HepG2 (cell line): ENCODE measurements around the gene CCR3. TPM values are rescaled to one million over a fixed set of nuclear protein-coding genes. Genes with fewer than 3 reads are reported as not detected.

Experiments
- ATAC-seq: fragments of 200-7000 bp; cut with Tn5 transposase; 3 replicates; pipeline ENCODE4 v1.9.1; 2020; ENCODE audit warnings: mild to moderate bottlenecking, moderate library complexity
- BruUV-seq: library from RNA; stranded (reverse); fragments of 400-500 nt; replicated peaks from 2 replicates; lab custom pipeline; 2021; lab: Mats Ljungman, UMichigan
- CTCF ChIA-PET: fragments of 300-600 bp; formaldehyde crosslinking; extraction: SDS; loops from one replicate; lab custom pipeline; 2021; ENCODE audit warnings: low total read pairs, inconsistent platforms, low intra/inter-chr PET ratio; lab: Yijun Ruan, JAX
- POLR2A ChIA-PET: fragments of 350-600 bp; sonication (Branson Sonifier 250); formaldehyde crosslinking; loops from one replicate; lab custom pipeline; 2020; ENCODE audit warnings: antibody characterized with exemption, inconsistent platforms; lab: Yijun Ruan, JAX
- DNase-seq: peaks from one replicate; pipeline ENCODE4 v3.0.0-alpha.2; 2015; ENCODE audit warnings: low spot score
- FAIRE-seq: peaks from 3 replicates; lab custom pipeline; 2011; peaks lifted over from hg19 to GRCh38; lab: Jason Lieb, UNC
- H2AFZ ChIP-seq: one replicate; pipeline ENCODE4 v1.6.1; 2011; ENCODE audit warnings: low read length, inconsistent platforms
- H3K27ac ChIP-seq: fragments of 300-600 bp; 3 replicates; pipeline ENCODE4 v1.8.0; 2011; ENCODE audit warnings: mixed run types, mild to moderate bottlenecking, mixed read lengths, low read length, inconsistent platforms; ENCODE audit not compliant: insufficient read depth; ENCODE audit errors: extremely low read length
- H3K27me3 ChIP-seq, 2 experiments: fragments of 200-600 bp in 1 of 2; 2 replicates in 1 of 2; 3 replicates in 1 of 2; pipeline versions ENCODE4 v1.6.0 to v1.8.0; 2011; ENCODE audit warnings: low read length in 2 of 2, mild to moderate bottlenecking in 2 of 2, moderate library complexity in 2 of 2, inconsistent platforms in 1 of 2; ENCODE audit not compliant: insufficient read depth in 2 of 2, control insufficient read depth in 1 of 2
- H3K36me3 ChIP-seq, 2 experiments: fragments of 200-600 bp in 1 of 2; replicated peaks in 1 of 2; 2 replicates in 1 of 2; 3 replicates in 1 of 2; pipeline versions ENCODE4 v1.5.1 to v1.8.0; 2011; ENCODE audit warnings: low read length in 2 of 2, inconsistent platforms in 1 of 2; ENCODE audit not compliant: insufficient read depth in 2 of 2, control insufficient read depth in 1 of 2
- H3K4me1 ChIP-seq: 2 replicates; pipeline ENCODE4 v1.5.1; 2012; ENCODE audit warnings: low read length, inconsistent platforms; ENCODE audit not compliant: insufficient read depth
- H3K4me2 ChIP-seq: 2 replicates; pipeline ENCODE4 v1.6.0; 2011; ENCODE audit warnings: low read depth, low read length, inconsistent platforms
- H3K4me3 ChIP-seq, 3 experiments: fragments of 200-600 bp in 1 of 3; sonication (generic), shearing (Covaris generic) in 1 of 3; replicated peaks in 1 of 3; 2 replicates each; pipeline ENCODE4 v1.5.1; 2011 to 2016; ENCODE audit warnings: low read length in 3 of 3, inconsistent platforms in 2 of 3, low read depth in 2 of 3, mild to moderate bottlenecking in 2 of 3, control low read depth in 1 of 3, mixed read lengths in 1 of 3; ENCODE audit not compliant: insufficient read depth in 1 of 3
- H3K79me2 ChIP-seq: one replicate; pipeline ENCODE4 v1.6.1; 2011; ENCODE audit warnings: low read length, inconsistent platforms; ENCODE audit not compliant: insufficient read depth
- H3K9ac ChIP-seq: 2 replicates; pipeline ENCODE4 v1.6.0; 2011; ENCODE audit warnings: mild to moderate bottlenecking, low read depth, low read length, inconsistent platforms; ENCODE audit not compliant: insufficient read depth
- H3K9me3 ChIP-seq: 2 replicates; pipeline ENCODE4 v1.5.1; 2012; ENCODE audit warnings: mild to moderate bottlenecking, low read length
- H4K20me1 ChIP-seq: 2 replicates; pipeline ENCODE4 v1.6.0; 2011; ENCODE audit warnings: inconsistent platforms, mild to moderate bottlenecking, low read length, moderate library complexity; ENCODE audit not compliant: insufficient read depth
- CC2D1A ChIP-seq: sonication (generic); formaldehyde crosslinking; IDR thresholded peaks from 2 replicates; pipeline ENCODE4 v1.8.1; 2023; ENCODE audit warnings: mild to moderate bottlenecking, missing genetic modification reagents
- ERF ChIP-seq: IDR thresholded peaks from 2 replicates; pipeline ENCODE4 v1.6.1; 2018; ENCODE audit warnings: missing biosample characterization, missing genetic modification reagents
- HOXD1 ChIP-seq: sonication (generic); formaldehyde crosslinking; IDR thresholded peaks from 2 replicates; pipeline ENCODE4 v1.5.0; 2020; ENCODE audit warnings: missing genetic modification reagents
- KLF12 ChIP-seq: sonication (generic); formaldehyde crosslinking; IDR thresholded peaks from 2 replicates; pipeline ENCODE4 v1.4.0; 2020; ENCODE audit warnings: missing genetic modification reagents, borderline replicate concordance
- RFX5 ChIP-seq: IDR thresholded peaks from 2 replicates; pipeline ENCODE4 v1.6.1; 2011; ENCODE audit warnings: low read depth, low read length, improper control_type of control experiment
- SMC3 ChIP-seq: IDR thresholded peaks from 2 replicates; pipeline ENCODE4 v1.6.1; 2011; ENCODE audit warnings: low read length, improper control_type of control experiment
- ZFP37 ChIP-seq: sonication (generic); formaldehyde crosslinking; IDR thresholded peaks from 2 replicates; pipeline ENCODE4 v1.4.0; 2020; ENCODE audit warnings: missing genetic modification reagents, borderline replicate concordance
- ZFY ChIP-seq: sonication (generic); formaldehyde crosslinking; IDR thresholded peaks from 2 replicates; pipeline ENCODE4 v1.4.0; 2020; ENCODE audit warnings: missing genetic modification reagents
- ZIK1 ChIP-seq: sonication (generic); formaldehyde crosslinking; IDR thresholded peaks from 2 replicates; pipeline ENCODE4 v1.5.0; 2020; ENCODE audit warnings: mild to moderate bottlenecking, low read depth, missing genetic modification reagents, borderline replicate concordance
- WGBS: methylation state at CpG from one replicate; pipeline ENCODE4 v1.1.6; 2017; ENCODE audit warnings: low lambda C conversion rate; 5-methylcytosine and 5-hydroxymethylcytosine counted together
- in situ Hi-C: cut with HindIII; loops from 2 replicates; pipeline ENCODE4 v1.10.0; 2017; ENCODE audit warnings: low pct_unique_long_range_greater_than_20kb; ENCODE audit not compliant: extremely low pct_ligation_motif_present
- intact Hi-C: fragments of 100-400 bp; cut with micrococcal nuclease; formaldehyde crosslinking; loops from one replicate; pipeline ENCODE4 v1.10.0; 2022; ENCODE audit not compliant: unreplicated experiment
- polyA plus RNA-seq, 8 experiments: library from polyadenylated mRNA; depleted of rRNA in 3 of 8; stranded (reverse) in 7 of 8; unstranded in 1 of 8; fragments of >200 nt; fragmentation: Illumina TruSeq in 4 of 8; extraction: Trizol in 4 of 8; gene quantifications; 2 replicates each; pipeline versions ENCODE4 v1.2.1 to v1.2.3, GENCODE V29; 2011 to 2016; ENCODE audit warnings: low read depth in 4 of 8, missing spikeins in 1 of 8, mixed read lengths in 1 of 8; ENCODE audit not compliant: insufficient read depth in 1 of 8
- total RNA-seq, 5 experiments: library from RNA; depleted of rRNA; stranded (reverse); fragments of >200 nt; fragmentation: Illumina TruSeq; extraction: Trizol; gene quantifications; 2 replicates each; pipeline ENCODE4 v1.2.3, GENCODE V29; 2016; ENCODE audit warnings: low read depth in 1 of 5
- TF ChIP-seq, protein P1 (sequence below): sonication (generic); formaldehyde crosslinking; IDR thresholded peaks from 2 replicates; pipeline ENCODE4 v1.5.0; 2020; ENCODE audit warnings: missing genetic modification reagents
- TF ChIP-seq, protein P2 (sequence below): IDR thresholded peaks from 2 replicates; pipeline ENCODE4 v1.6.1; 2016; ENCODE audit warnings: low read depth, control low read depth

The CCR3 gene
- total and polyA plus RNA-seq, 2 of the 13 experiments (the other 11 are each of a cell fraction or from before 2014, with no cell fraction given): not detected

DNA sequence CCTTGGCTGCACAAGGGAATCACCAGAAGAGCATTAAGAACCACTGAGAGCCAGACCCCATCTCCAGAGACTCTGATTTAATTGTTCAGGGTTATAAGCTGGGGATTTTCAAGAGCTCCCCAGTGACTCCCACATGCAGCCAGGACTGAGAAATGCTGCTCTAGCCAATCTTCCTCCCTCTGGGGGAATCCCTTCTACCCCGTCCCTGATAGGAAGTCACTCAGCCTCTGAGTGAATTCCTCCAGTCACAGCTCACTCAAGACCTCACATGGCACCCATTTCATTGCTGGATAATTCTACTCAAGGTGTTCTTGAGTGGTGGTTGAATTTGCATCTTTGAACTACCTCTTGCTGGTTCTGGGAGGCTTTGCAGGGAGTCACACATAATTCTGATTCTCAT lies 10.7 kb downstream of the CCR3 start (continued):
- TF ChIP-seq KLF12 (no peak), ZFY (CRISPR knock-in tag) (no peak), ZFP37 (CRISPR knock-in tag) (no peak), ZIK1 (CRISPR knock-in tag) (no peak), HOXD1 (CRISPR knock-in tag) (no peak)
- TF ChIP-seq, protein P1, sequence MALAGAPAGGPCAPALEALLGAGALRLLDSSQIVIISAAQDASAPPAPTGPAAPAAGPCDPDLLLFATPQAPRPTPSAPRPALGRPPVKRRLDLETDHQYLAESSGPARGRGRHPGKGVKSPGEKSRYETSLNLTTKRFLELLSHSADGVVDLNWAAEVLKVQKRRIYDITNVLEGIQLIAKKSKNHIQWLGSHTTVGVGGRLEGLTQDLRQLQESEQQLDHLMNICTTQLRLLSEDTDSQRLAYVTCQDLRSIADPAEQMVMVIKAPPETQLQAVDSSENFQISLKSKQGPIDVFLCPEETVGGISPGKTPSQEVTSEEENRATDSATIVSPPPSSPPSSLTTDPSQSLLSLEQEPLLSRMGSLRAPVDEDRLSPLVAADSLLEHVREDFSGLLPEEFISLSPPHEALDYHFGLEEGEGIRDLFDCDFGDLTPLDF (CRISPR knock-in tag): no peak

DNA sequence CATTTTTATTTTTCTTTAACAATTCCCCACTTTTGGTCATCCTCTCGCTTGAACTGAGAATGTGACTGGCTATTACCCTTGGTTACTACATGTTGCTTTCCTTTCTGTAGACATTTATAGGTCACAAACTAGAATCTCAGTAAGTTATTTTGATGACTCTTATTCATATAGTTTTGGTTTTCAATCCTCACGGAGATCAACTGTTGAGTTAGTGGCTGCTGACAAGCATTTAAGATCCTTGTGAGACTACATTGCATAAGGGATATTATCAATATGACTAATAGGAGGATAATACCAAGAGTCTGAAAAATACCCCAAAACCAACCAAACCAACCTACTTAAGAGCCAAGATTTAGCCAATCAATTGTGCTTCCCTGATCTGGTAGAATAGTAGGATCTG lies 16.3 kb downstream of the CCR3 start:
- no peaks in the 10 kb centered on the region for H3K79me2 ChIP-seq
- ChIA-PET CTCF (no interaction called here), POLR2A (no interaction called here)
- no peak overlapping the region for H3K27ac ChIP-seq
- in situ Hi-C loops: no loop called here
- FAIRE-seq (no peak), DNase-seq (no peak), ATAC-seq (no peak)
- H3K9ac ChIP-seq: no peak overlapping the region
- H3K27me3 ChIP-seq: peaks cover 0 to 2% of the 10 kb centered on the region in 2 experiments; a peak in 1 of 5 replicates
- H3K4me1 ChIP-seq: no peaks in the 10 kb centered on the region
- intact Hi-C loops: no loop called here
- no peaks in the 10 kb centered on the region for H3K9me3 ChIP-seq
- 2% methylated on average over 2 of the region's 2 CpGs for WGBS
- no peaks in the 10 kb centered on the region for H3K36me3 ChIP-seq
- H2AFZ ChIP-seq: no peak overlapping the region
- no peak overlapping the region for H3K4me2 ChIP-seq
- H3K4me3 ChIP-seq: no peak overlapping the region
- BruUV-seq: no TSS peak
- no peaks in the 10 kb centered on the region for H4K20me1 ChIP-seq
- TF ChIP-seq SMC3 (no peak), RFX5 (no peak), CC2D1A (CRISPR knock-in tag) (no peak), ERF (no peak)
- TF ChIP-seq, protein P2, sequence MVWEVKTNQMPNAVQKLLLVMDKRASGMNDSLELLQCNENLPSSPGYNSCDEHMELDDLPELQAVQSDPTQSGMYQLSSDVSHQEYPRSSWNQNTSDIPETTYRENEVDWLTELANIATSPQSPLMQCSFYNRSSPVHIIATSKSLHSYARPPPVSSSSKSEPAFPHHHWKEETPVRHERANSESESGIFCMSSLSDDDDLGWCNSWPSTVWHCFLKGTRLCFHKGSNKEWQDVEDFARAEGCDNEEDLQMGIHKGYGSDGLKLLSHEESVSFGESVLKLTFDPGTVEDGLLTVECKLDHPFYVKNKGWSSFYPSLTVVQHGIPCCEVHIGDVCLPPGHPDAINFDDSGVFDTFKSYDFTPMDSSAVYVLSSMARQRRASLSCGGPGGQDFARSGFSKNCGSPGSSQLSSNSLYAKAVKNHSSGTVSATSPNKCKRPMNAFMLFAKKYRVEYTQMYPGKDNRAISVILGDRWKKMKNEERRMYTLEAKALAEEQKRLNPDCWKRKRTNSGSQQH (CRISPR knock-in tag): no peak
- TF ChIP-seq, all 625 proteins: peak for 0
